HuH-7 (cell line): ENCODE measurements around the gene TDG.

Source experiments
- DNase-seq: peaks from one replicate; pipeline ENCODE4 v3.0.0; 2011; ENCODE audit warnings: low spot score

TDG gene

GRCh38 chr12:103965590-103966504 lies at the start of gene TDG:
Gene TDG (plus strand): TSS chr12:103965872. CDS start chr12:103966038, 166 bp downstream.
- peak; percentile 89 for DNase-seq

GRCh38 chr12:103917873-103918272 lies 47.8 kb upstream of the TDG start:
- DNase-seq = no peak

- DNase-seq = no peak
Measured at GRCh38 chr12:103924761-103925641, 40.7 kb upstream of the TDG start.

- no peak for DNase-seq
Measured at GRCh38 chr12:103928682-103929045, 37.0 kb upstream of the TDG start.

- peak; percentile 66 for DNase-seq
Measured at GRCh38 chr12:103929046-103929783, 36.5 kb upstream of the TDG start.

GRCh38 chr12:103929784-103930033 lies 36.0 kb upstream of the TDG start:
- DNase-seq = no peak

GRCh38 chr12:103930034-103930786 lies 35.5 kb upstream of the TDG start, which contains the start of gene HSP90B1:
Gene HSP90B1 (plus strand): TSS chr12:103930410. CDS start chr12:103930516, 106 bp downstream.
- peak; percentile 94 for DNase-seq

- no peak for DNase-seq
Measured at GRCh38 chr12:103930787-103931735, 34.6 kb upstream of the TDG start.

- no peak for DNase-seq
Measured at GRCh38 chr12:103933237-103933636, 32.4 kb upstream of the TDG start.

GRCh38 chr12:103936679-103937078 lies 29.0 kb upstream of the TDG start:
- no peak for DNase-seq

- DNase-seq = no peak
Measured at GRCh38 chr12:103944964-103945363, 20.7 kb upstream of the TDG start.

GRCh38 chr12:103947871-103948555 lies 17.7 kb upstream of the TDG start:
- DNase-seq = no peak

- no peak for DNase-seq
Measured at GRCh38 chr12:103948746-103949406, 16.8 kb upstream of the TDG start.

- no peak for DNase-seq
Measured at GRCh38 chr12:103952497-103952896, 13.2 kb upstream of the TDG start.

- no peak for DNase-seq
Measured at GRCh38 chr12:103955811-103956508, 9.7 kb upstream of the TDG start.

- DNase-seq = peak; percentile 15
Measured at GRCh38 chr12:103956509-103957027, 9.1 kb upstream of the TDG start.

- no peak for DNase-seq
Measured at GRCh38 chr12:103957865-103958388, 7.7 kb upstream of the TDG start.

- no peak for DNase-seq
Measured at GRCh38 chr12:103958621-103959020, 7.1 kb upstream of the TDG start.
